GM15510 (cell line): ENCODE measurements around the gene ADIRF.

ENCODE experiments used
- POLR2A ChIP-seq: IDR thresholded peaks from 3 replicates; pipeline ENCODE4 v1.6.1; 2011; ENCODE audit warnings: borderline replicate concordance; ENCODE audit not compliant: insufficient read length; ENCODE audit errors: extremely low read depth

Gene ADIRF

DNA sequence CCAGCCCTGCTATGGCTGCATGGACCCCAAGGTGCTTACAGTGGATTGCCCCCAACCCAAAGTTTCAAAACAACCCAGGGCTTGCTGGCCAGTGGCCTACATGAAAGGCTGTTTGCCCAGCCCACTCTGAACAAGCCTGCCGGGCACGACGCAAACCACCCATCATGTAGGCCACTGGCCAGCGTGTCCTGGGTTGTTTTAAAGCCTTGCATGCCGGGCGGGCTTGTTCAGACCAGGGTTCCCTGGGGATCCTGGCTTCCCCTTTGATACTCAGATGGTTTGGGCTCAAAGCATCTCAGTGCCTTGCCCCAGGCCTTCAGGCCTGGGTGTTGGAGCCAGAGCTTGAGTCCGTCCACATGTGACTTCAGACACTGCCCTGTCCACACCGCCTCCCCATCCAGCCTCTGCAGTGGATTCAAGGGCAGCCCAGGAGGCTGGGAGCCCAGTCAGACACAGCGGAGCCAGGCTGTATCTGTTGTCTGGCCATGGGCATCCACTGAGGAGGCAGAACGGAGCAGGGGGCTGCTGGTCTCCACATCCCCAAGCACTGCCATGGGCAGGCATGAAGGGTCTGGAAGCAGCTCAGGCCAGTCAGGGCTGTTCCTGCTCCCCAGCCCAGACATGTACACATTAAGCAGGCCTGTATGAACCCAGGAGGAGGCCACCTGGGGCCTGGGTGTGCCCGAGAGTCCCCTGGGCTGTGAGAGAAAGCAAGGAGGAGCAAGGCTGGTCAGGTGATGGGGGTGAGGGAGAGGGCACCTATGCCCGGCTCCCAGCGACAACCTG lies 4.0 kb upstream of the ADIRF start:
- no peak for TF ChIP-seq POLR2A

DNA sequence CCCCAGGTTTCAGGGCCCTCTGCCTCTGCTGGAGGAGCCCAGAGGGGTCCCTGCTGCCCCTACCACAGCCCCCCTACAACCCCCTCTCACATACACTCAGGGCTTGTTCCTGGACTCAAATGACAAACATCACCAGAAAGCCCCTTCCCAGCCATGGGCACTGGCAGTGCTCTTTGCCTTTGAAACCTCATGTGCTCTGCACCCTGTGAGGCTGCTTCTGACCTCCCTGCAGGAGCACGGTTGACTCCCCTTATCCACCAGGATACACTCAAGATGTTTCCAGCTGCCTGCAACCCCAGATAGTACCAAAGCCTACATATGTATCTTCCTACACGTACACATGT lies 3.5 kb upstream of the ADIRF start:
- no peak for TF ChIP-seq POLR2A

GRCh38 chr10:86965986-86966654 lies 2.2 kb upstream of the ADIRF start:
- TF ChIP-seq POLR2A = peak; percentile 28

DNA sequence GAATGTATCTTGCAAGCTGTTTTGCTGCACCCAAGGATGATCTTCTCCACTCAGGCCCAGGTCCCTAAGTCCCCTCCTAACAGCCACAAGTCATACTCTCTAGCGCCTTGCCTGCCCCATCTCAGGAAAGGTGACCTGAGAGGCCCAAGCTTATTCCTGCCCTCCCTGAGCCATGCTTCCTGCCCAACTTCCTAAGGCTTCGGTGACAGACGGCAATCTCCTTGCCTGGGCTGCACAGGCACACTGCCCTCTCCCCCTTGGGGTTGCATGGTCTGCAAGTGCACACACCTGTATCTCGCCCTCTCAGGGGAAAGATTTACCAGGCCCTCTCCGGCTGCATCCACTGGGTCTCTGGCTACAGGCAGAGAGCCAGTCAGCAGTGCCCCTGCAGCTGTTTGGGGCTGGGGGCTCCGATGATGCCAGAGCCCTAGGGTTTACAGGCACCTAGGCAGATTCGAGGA lies 771 bp upstream of the ADIRF start:
- TF ChIP-seq POLR2A = no peak

GRCh38 chr10:86968994-86969355 lies 693 bp downstream of the ADIRF start:
- no peak for TF ChIP-seq POLR2A

GRCh38 chr10:86969421-86970041 lies 1.2 kb downstream of the ADIRF start:
- TF ChIP-seq POLR2A = no peak

GRCh38 chr10:86970162-86970981 lies 2.1 kb downstream of the ADIRF start:
- TF ChIP-seq POLR2A = no peak

GRCh38 chr10:86970982-86971231 lies 2.6 kb downstream of the ADIRF start:
- TF ChIP-seq POLR2A = peak; percentile 69

DNA sequence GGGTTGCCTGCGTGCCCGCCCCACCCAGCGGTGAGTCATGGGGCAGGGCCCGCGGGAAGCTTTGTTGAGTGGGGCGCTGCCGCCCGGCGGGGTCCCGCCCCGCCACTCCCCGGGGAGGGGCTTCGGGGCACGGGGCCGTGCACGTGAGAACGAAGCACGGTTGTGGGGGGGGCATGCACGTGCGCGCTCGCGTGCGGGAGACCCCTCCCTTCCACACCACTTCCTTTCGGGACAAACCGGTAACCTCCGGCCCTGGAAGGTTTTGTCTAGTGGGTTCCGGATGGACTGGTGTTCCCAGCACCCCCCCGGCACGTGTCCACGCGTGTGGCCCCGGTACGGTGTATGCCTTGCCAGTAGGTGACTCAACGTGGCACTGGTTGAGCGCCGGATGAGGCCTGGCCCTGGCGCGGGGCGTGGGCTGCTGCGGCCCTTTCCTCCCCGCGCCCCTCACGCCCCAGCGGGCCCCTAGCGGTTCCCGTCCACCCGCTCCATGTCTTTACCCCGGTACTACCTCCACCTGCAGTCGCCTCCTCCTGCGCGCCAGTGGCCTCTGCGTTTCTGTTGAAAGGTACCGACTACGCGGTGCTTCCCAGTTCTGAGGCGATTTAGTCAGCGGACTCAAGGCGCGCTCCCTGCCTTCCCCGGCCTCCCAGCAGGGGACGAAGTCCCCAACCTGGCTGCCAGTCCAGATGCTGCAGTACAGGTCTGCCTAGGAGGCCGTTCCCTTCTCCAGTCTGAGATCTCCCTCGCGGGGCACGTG lies 3.1 kb downstream of the ADIRF start:
- no peak for TF ChIP-seq POLR2A

- no peak for TF ChIP-seq POLR2A
Observed at GRCh38 chr10:86972613-86973380, 4.5 kb downstream of the ADIRF start.

GRCh38 chr10:86974484-86974883 lies 6.2 kb downstream of the ADIRF start:
- TF ChIP-seq POLR2A = no peak

GRCh38 chr10:86976362-86977056 lies 8.2 kb downstream of the ADIRF start:
- no peak for TF ChIP-seq POLR2A

DNA sequence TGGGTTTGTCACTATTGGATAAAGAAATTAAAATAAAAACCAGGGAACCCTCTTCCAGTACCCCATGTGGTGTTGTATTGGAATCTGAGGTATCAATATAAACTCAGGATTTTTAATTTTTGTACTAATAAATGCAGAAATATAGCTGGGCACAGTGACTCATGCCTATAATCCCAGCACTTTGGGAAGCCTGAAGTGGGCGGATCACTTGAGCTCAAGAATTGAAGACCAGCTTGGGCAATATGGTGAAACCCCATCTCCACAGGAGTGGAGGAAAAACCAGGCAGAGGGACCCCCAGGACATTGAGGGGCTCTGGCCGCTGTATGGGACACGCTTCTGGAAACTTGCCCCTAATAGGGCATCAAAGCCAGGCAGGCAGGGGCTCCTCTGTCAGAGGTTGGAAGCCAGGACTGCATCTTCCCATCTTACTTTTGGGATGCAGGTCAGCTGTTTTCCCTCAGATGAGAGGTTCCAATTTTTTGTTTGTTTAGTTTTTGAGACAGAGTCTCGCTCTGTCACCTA lies 11.1 kb downstream of the ADIRF start:
- TF ChIP-seq POLR2A = no peak
